ENCODE results near the gene CDH23. TPM values are rescaled to one million over a fixed set of nuclear protein-coding genes. Genes with fewer than 3 reads are reported as not detected.

The CDH23 gene
- total RNA-seq, 1 experiment from 2014 or later = 2.9 TPM

DNA sequence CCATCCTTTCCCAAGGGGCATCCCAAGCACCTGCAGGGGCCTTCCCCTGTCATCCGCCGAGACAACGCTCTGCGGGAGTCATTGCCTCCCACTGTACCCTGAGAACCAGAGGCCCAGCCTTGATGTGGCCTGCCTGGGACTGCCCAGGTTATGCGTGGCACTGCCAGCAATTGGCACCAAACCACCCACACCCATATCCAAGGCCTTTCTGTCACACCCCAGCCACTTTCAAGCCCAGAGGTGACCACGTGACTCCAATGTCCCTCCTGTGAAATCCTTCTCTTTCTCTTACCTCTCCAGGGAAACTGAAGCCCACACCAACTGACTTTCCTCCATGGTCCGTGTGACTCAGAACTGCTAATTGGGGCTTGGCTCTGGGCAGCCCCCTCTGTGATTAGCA is 198.9 kb downstream of the CDH23 start (continued):
- TF ChIP-seq ESRRA (CRISPR knock-in tag; IDR thresholded peaks at IDR 0.05; ENCODE audit: borderline replicate concordance) (no peak), SP1 (CRISPR knock-in tag; conservative IDR thresholded peaks at IDR 0.05) (no peak), CREB1 (CRISPR knock-in tag; IDR thresholded peaks at IDR 0.05) (no peak), FOXP1 (CRISPR knock-in tag; IDR thresholded peaks at IDR 0.05; ENCODE audit: borderline replicate concordance) (no peak), ZBTB21 (CRISPR knock-in tag; IDR thresholded peaks at IDR 0.05; ENCODE audit: borderline replicate concordance) (no peak), OVOL2 (CRISPR knock-in tag; IDR thresholded peaks at IDR 0.05; ENCODE audit: borderline replicate concordance) (no peak)
- TF ChIP-seq, protein P1, sequence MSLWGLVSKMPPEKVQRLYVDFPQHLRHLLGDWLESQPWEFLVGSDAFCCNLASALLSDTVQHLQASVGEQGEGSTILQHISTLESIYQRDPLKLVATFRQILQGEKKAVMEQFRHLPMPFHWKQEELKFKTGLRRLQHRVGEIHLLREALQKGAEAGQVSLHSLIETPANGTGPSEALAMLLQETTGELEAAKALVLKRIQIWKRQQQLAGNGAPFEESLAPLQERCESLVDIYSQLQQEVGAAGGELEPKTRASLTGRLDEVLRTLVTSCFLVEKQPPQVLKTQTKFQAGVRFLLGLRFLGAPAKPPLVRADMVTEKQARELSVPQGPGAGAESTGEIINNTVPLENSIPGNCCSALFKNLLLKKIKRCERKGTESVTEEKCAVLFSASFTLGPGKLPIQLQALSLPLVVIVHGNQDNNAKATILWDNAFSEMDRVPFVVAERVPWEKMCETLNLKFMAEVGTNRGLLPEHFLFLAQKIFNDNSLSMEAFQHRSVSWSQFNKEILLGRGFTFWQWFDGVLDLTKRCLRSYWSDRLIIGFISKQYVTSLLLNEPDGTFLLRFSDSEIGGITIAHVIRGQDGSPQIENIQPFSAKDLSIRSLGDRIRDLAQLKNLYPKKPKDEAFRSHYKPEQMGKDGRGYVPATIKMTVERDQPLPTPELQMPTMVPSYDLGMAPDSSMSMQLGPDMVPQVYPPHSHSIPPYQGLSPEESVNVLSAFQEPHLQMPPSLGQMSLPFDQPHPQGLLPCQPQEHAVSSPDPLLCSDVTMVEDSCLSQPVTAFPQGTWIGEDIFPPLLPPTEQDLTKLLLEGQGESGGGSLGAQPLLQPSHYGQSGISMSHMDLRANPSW (CRISPR knock-in tag; conservative IDR thresholded peaks at IDR 0.05; ENCODE audit: low read depth) = no peak
- TF ChIP-seq, protein P2, sequence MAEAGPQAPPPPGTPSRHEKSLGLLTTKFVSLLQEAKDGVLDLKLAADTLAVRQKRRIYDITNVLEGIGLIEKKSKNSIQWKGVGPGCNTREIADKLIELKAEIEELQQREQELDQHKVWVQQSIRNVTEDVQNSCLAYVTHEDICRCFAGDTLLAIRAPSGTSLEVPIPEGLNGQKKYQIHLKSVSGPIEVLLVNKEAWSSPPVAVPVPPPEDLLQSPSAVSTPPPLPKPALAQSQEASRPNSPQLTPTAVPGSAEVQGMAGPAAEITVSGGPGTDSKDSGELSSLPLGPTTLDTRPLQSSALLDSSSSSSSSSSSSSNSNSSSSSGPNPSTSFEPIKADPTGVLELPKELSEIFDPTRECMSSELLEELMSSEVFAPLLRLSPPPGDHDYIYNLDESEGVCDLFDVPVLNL (CRISPR knock-in tag; IDR thresholded peaks at IDR 0.05; ENCODE audit: borderline replicate concordance, low read depth) = no peak

DNA sequence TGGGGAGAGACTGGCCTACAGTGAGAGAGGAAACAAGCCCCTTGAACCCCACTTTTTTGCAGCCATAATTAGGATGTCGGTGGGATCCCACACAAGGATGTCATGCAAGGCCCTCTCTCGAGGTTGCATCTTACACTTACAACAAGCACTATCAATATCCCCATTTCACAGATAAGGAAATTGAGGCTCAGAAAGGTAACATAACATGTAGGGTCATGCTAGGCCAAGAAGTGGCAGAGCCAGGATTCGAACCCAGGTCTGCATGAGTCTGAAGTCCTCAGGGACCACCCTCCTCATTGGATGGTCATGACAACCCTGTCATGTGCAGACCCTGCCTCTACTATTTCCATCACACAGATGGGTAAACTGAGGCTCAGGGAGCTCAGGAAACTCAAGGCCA is 199.4 kb downstream of the CDH23 start:
- Mint-ChIP-seq H3K27me3 (ENCODE audit: low read depth) (no peaks in the 10 kb centered on the region; the same call in 1 of the 2 replicates), H3K27ac (no peak overlapping the region)
- CTCF ChIA-PET = no interaction called here

More for the DNA sequence above, 199.4 kb downstream of the CDH23 start:
- TF ChIP-seq, protein P1 (CRISPR knock-in tag; conservative IDR thresholded peaks at IDR 0.05; ENCODE audit: low read depth) = no peak
- TF ChIP-seq TCF7 (CRISPR knock-in tag; IDR thresholded peaks at IDR 0.05; ENCODE audit: low read depth) (no peak), ZNF423 (CRISPR knock-in tag; IDR thresholded peaks at IDR 0.05) (no peak), ZNF138 (CRISPR knock-in tag; conservative IDR thresholded peaks at IDR 0.05) (no peak), JUN (CRISPR knock-in tag; IDR thresholded peaks at IDR 0.05) (no peak), NR1H2 (CRISPR knock-in tag; IDR thresholded peaks at IDR 0.05) (no peak), CREM (CRISPR knock-in tag; IDR thresholded peaks at IDR 0.05) (no peak), RORB (CRISPR knock-in tag; IDR thresholded peaks at IDR 0.05) (no peak), ATF1 (CRISPR knock-in tag; IDR thresholded peaks at IDR 0.05) (no peak)
- TF ChIP-seq, protein P3, sequence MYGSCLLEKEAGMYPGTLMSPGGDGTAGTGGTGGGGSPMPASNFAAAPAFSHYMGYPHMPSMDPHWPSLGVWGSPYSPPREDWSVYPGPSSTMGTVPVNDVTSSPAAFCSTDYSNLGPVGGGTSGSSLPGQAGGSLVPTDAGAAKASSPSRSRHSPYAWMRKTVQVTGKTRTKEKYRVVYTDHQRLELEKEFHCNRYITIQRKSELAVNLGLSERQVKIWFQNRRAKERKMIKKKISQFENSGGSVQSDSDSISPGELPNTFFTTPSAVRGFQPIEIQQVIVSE (CRISPR knock-in tag; IDR thresholded peaks at IDR 0.05; ENCODE audit: borderline replicate concordance) = no peak
- TF ChIP-seq, protein P4, sequence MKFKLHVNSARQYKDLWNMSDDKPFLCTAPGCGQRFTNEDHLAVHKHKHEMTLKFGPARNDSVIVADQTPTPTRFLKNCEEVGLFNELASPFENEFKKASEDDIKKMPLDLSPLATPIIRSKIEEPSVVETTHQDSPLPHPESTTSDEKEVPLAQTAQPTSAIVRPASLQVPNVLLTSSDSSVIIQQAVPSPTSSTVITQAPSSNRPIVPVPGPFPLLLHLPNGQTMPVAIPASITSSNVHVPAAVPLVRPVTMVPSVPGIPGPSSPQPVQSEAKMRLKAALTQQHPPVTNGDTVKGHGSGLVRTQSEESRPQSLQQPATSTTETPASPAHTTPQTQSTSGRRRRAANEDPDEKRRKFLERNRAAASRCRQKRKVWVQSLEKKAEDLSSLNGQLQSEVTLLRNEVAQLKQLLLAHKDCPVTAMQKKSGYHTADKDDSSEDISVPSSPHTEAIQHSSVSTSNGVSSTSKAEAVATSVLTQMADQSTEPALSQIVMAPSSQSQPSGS (CRISPR knock-in tag; IDR thresholded peaks at IDR 0.05; ENCODE audit: borderline replicate concordance, low read depth) = no peak
- TF ChIP-seq, protein P5, sequence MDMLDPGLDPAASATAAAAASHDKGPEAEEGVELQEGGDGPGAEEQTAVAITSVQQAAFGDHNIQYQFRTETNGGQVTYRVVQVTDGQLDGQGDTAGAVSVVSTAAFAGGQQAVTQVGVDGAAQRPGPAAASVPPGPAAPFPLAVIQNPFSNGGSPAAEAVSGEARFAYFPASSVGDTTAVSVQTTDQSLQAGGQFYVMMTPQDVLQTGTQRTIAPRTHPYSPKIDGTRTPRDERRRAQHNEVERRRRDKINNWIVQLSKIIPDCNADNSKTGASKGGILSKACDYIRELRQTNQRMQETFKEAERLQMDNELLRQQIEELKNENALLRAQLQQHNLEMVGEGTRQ (CRISPR knock-in tag; IDR thresholded peaks at IDR 0.05) = no peak
- TF ChIP-seq, protein P6, sequence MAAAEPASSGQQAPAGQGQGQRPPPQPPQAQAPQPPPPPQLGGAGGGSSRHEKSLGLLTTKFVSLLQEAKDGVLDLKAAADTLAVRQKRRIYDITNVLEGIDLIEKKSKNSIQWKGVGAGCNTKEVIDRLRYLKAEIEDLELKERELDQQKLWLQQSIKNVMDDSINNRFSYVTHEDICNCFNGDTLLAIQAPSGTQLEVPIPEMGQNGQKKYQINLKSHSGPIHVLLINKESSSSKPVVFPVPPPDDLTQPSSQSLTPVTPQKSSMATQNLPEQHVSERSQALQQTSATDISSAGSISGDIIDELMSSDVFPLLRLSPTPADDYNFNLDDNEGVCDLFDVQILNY (CRISPR knock-in tag; IDR thresholded peaks at IDR 0.05) = no peak
- Mint-ChIP-seq H3K9me3 (no peaks in the 10 kb centered on the region), H3K36me3 (no peaks in the 10 kb centered on the region), H3K4me1 (peaks cover 6% of the 10 kb centered on the region), H3K4me3 (no peak overlapping the region)
- no peak for ATAC-seq
- no peak for DNase-seq (ENCODE audit: low spot score)
- POLR2A ChIA-PET = no interaction called here

Data from WTC11 (cell line).